Endothelial cell of umbilical vein (primary cell): ENCODE results near the gene FAM3C. TPM values are rescaled to one million over a fixed set of nuclear protein-coding genes. Genes with fewer than 3 reads are reported as not detected.

Experiments used
- BruUV-seq: library from RNA; stranded (reverse); fragments of 400-500 nt; replicated peaks from 2 replicates; lab custom pipeline; 2021; lab: Mats Ljungman, UMichigan
- CTCF ChIA-PET: fragments of 300-600, 350-600 bp; sonication (Branson Sonifier 250); formaldehyde crosslinking; loops from one replicate; lab custom pipeline; 2021; ENCODE audit warnings: antibody characterized with exemption, inconsistent platforms; lab: Charles Lee
- POLR2A ChIA-PET: fragments of 300-600, 350-600 bp; sonication (Branson Sonifier 250); formaldehyde crosslinking; loops from one replicate; lab custom pipeline; 2021; ENCODE audit warnings: antibody characterized with exemption, inconsistent platforms; lab: Charles Lee
- DNase-seq: peaks from one replicate; pipeline ENCODE4 v3.0.0-alpha.2; 2011; ENCODE audit warnings: low read depth, low spot score
- FAIRE-seq: peaks from 2 replicates; lab custom pipeline; 2011; peaks lifted over from hg19 to GRCh38; lab: Jason Lieb, UNC
- H2AFZ ChIP-seq: 2 replicates; pipeline ENCODE4 v1.6.0; 2012; ENCODE audit warnings: low read depth, low read length, control low read depth, inconsistent platforms
- H3K27ac ChIP-seq: 2 replicates; pipeline ENCODE4 v1.5.1; 2011; ENCODE audit warnings: low read depth, mild to moderate bottlenecking, control low read depth, low read length, moderate library complexity; ENCODE audit not compliant: insufficient read depth
- H3K27me3 ChIP-seq, 2 experiments: 2 replicates each; pipeline versions ENCODE4 v1.6.0 to v1.6.1; 2011; ENCODE audit warnings: low read length in 2 of 2, mixed read lengths in 1 of 2; ENCODE audit not compliant: control insufficient read depth in 2 of 2, insufficient read depth in 2 of 2
- H3K36me3 ChIP-seq, 2 experiments: 2 replicates in 1 of 2; 3 replicates in 1 of 2; pipeline ENCODE4 v1.5.1; 2011; ENCODE audit warnings: low read length in 2 of 2, mild to moderate bottlenecking in 1 of 2, moderate library complexity in 1 of 2; ENCODE audit not compliant: control insufficient read depth in 2 of 2, insufficient read depth in 2 of 2; ENCODE audit errors: extremely low read depth in 1 of 2
- H3K4me1 ChIP-seq: 3 replicates; pipeline ENCODE4 v1.5.1; 2011; ENCODE audit warnings: mild to moderate bottlenecking, low read length; ENCODE audit not compliant: control insufficient read depth, insufficient read depth; ENCODE audit errors: extremely low read depth
- H3K4me2 ChIP-seq: 2 replicates; pipeline ENCODE4 v1.6.1; 2011; ENCODE audit warnings: low read length, control low read depth, mixed read lengths; ENCODE audit not compliant: insufficient read depth
- H3K4me3 ChIP-seq, 3 experiments: fragments of 200-600 bp in 1 of 3; sonication (generic), shearing (Covaris generic) in 1 of 3; replicated peaks in 1 of 3; 2 replicates each; pipeline ENCODE4 v1.5.1; 2011 to 2016; ENCODE audit warnings: control low read depth in 3 of 3, low read length in 3 of 3, mild to moderate bottlenecking in 2 of 3, inconsistent platforms in 1 of 3, low read depth in 1 of 3, moderate library complexity in 1 of 3; ENCODE audit not compliant: insufficient read depth in 1 of 3
- H3K79me2 ChIP-seq: 2 replicates; pipeline ENCODE4 v1.6.0; 2012; ENCODE audit warnings: low read length, inconsistent platforms; ENCODE audit not compliant: control insufficient read depth, insufficient read depth
- H3K9ac ChIP-seq: replicated peaks from 2 replicates; pipeline ENCODE3; 2011; ENCODE audit warnings: low read length, control low read depth; ENCODE audit not compliant: insufficient read depth; ENCODE audit errors: extremely low read depth
- H3K9me1 ChIP-seq: replicated peaks from 3 replicates; pipeline ENCODE4 v1.6.0; 2011; ENCODE audit warnings: mild to moderate bottlenecking, low read length; ENCODE audit not compliant: control insufficient read depth, insufficient read depth; ENCODE audit errors: extremely low read depth
- H3K9me3 ChIP-seq: replicated peaks from 2 replicates; pipeline ENCODE4 v1.5.1; 2012; ENCODE audit warnings: low read length, inconsistent platforms; ENCODE audit not compliant: control insufficient read depth, insufficient read depth
- H4K20me1 ChIP-seq: replicated peaks from 2 replicates; pipeline ENCODE3; 2011; ENCODE audit warnings: mild to moderate bottlenecking, low read length; ENCODE audit not compliant: control insufficient read depth, insufficient read depth; ENCODE audit errors: extremely low read depth
- CTCF ChIP-seq, 2 donors: IDR thresholded peaks; 1 replicate in 1 of 2; 2 replicates in 1 of 2; pipeline ENCODE4 v1.5.1; 2011; ENCODE audit warnings: low read length in 2 of 2, mild to moderate bottlenecking in 2 of 2, moderate library complexity in 2 of 2, control low read depth in 1 of 2, inconsistent platforms in 1 of 2, low read depth in 1 of 2; ENCODE audit not compliant: insufficient read depth in 1 of 2; ENCODE audit errors: extremely low read depth in 1 of 2
- EZH2 ChIP-seq: IDR thresholded peaks from 2 replicates; pipeline ENCODE4 v1.6.1; 2012; ENCODE audit warnings: borderline replicate concordance, low read depth, mild to moderate bottlenecking, moderate library complexity, low read length, inconsistent platforms; ENCODE audit not compliant: severe bottlenecking
- FOS ChIP-seq: IDR thresholded peaks from 2 replicates; pipeline ENCODE4 v1.6.1; 2011; ENCODE audit warnings: mild to moderate bottlenecking, low read length, moderate library complexity, borderline replicate concordance; ENCODE audit not compliant: insufficient read depth
- GATA2 ChIP-seq: IDR thresholded peaks from 2 replicates; pipeline ENCODE4 v1.7.0; 2011; ENCODE audit warnings: low read depth, mild to moderate bottlenecking, moderate library complexity, mixed read lengths, low read length; ENCODE audit not compliant: insufficient read length, insufficient read depth
- JUN ChIP-seq: IDR thresholded peaks from 2 replicates; pipeline ENCODE4 v1.6.1; 2011; ENCODE audit warnings: borderline replicate concordance, low read depth; ENCODE audit not compliant: insufficient read length, insufficient read depth
- MAX ChIP-seq: IDR thresholded peaks from 2 replicates; pipeline ENCODE4 v1.6.1; 2011; ENCODE audit not compliant: insufficient read depth, insufficient read length
- MYC ChIP-seq: IDR thresholded peaks from one replicate; pipeline ENCODE4 v1.6.1; 2011; ENCODE audit warnings: mild to moderate bottlenecking, low read depth, low read length
- POLR2A ChIP-seq: IDR thresholded peaks from 2 replicates; pipeline ENCODE4 v1.6.1; 2012; ENCODE audit warnings: low read depth, mild to moderate bottlenecking, control low read depth, low read length
- POLR2AphosphoS5 ChIP-seq: IDR thresholded peaks from 2 replicates; pipeline ENCODE4 v1.6.1; 2012; ENCODE audit warnings: low read depth, mild to moderate bottlenecking, control low read depth, low read length, moderate library complexity; ENCODE audit not compliant: insufficient read depth
- dilution Hi-C: fragments of 300-500 bp; cut with MboI; formaldehyde crosslinking; loops from one replicate; pipeline ENCODE4 v1.15.0; 2019; ENCODE audit warnings: low sequenced_read_pairs; ENCODE audit not compliant: extremely low pct_ligation_motif_present
- intact Hi-C: fragments of 100-400 bp; cut with micrococcal nuclease; formaldehyde crosslinking; loops from one replicate; pipeline ENCODE4 v1.10.0; 2022
- polyA plus RNA-seq, 4 experiments: library from polyadenylated mRNA; depleted of rRNA in 3 of 4; stranded (reverse) in 3 of 4; unstranded in 1 of 4; fragments of >200 nt; gene quantifications; 2 replicates each; pipeline versions ENCODE4 v1.2.1 to v1.2.3, GENCODE V29; 2011 to 2012; ENCODE audit warnings: missing spikeins in 1 of 4
- total RNA-seq: library from RNA; stranded (reverse); gene quantifications from 2 replicates; pipeline ENCODE4 v1.2.3, GENCODE V29; 2021

FAM3C gene
- total and polyA plus RNA-seq, 2 donors (not counting 3 experiments of a cell fraction or from before 2014, with no cell fraction given): 20.2 to 50.0 TPM

GRCh38 chr7:121306565-121306964 is 89.5 kb downstream of the FAM3C start:
- no peak for TF ChIP-seq MYC
- TF ChIP-seq POLR2A: no peak
- TF ChIP-seq EZH2: no peak
- no peak for TF ChIP-seq POLR2AphosphoS5
- no peak for TF ChIP-seq CTCF (IDR thresholded peaks at IDR 0.05; ENCODE audit: extremely low read depth in 1 of 2, insufficient read depth in 1 of 2, low read depth in 1 of 2, low read length in 2 of 2)
- no peak for TF ChIP-seq MAX
- TF ChIP-seq GATA2: no peak
- TF ChIP-seq FOS: no peak
- TF ChIP-seq JUN: no peak
- Histone ChIP-seq H3K4me2 (no peak overlapping the region), H4K20me1 (no peaks in the 10 kb centered on the region), H3K4me1 (no peaks in the 10 kb centered on the region), H3K4me3 (no peak overlapping the region), H3K36me3 (no peaks in the 10 kb centered on the region), H3K9me1 (no peaks in the 10 kb centered on the region), H3K27me3 (peaks cover 3 to 6% of the 10 kb centered on the region in 2 experiments), H2AFZ (no peak overlapping the region), H3K79me2 (no peaks in the 10 kb centered on the region), H3K27ac (no peak overlapping the region), H3K9ac (no peak overlapping the region), H3K9me3 (no peaks in the 10 kb centered on the region)
- intact Hi-C loops: no loop called here
- dilution Hi-C loops: no loop called here
- CTCF ChIA-PET: no interaction called here
- BruUV-seq: no TSS peak
- POLR2A ChIA-PET: no interaction called here
- FAIRE-seq (no peak), DNase-seq (no peak)
